ENCODE data around the gene FAM181B. TPM values are rescaled to one million over a fixed set of nuclear protein-coding genes. Genes with fewer than 3 reads are reported as not detected.

Gene FAM181B
- total RNA-seq, 1 donor from 2014 or later: 0.35 TPM

DNA sequence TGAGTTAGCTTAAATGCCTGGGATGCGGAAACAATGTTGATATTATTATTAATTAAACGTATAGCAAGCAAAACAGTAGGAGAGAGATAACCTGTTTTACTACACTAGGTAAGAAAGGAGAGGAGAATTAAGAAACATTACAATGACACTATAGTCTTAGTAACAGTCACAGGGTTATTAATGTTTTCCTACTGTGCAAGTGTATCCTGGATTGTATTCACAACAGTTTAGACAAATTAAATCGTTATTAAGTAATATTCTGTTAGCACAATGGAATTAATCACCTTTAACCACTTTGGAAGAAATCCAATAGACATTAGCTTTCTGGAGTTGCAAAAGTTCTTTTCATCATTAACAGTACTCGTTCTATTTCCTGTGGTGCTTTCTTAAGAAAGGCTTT lies 3.4 kb downstream of the FAM181B start:
- TF ChIP-seq, protein P1, sequence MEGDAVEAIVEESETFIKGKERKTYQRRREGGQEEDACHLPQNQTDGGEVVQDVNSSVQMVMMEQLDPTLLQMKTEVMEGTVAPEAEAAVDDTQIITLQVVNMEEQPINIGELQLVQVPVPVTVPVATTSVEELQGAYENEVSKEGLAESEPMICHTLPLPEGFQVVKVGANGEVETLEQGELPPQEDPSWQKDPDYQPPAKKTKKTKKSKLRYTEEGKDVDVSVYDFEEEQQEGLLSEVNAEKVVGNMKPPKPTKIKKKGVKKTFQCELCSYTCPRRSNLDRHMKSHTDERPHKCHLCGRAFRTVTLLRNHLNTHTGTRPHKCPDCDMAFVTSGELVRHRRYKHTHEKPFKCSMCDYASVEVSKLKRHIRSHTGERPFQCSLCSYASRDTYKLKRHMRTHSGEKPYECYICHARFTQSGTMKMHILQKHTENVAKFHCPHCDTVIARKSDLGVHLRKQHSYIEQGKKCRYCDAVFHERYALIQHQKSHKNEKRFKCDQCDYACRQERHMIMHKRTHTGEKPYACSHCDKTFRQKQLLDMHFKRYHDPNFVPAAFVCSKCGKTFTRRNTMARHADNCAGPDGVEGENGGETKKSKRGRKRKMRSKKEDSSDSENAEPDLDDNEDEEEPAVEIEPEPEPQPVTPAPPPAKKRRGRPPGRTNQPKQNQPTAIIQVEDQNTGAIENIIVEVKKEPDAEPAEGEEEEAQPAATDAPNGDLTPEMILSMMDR (IDR thresholded peaks at IDR 0.05): no peak

DNA sequence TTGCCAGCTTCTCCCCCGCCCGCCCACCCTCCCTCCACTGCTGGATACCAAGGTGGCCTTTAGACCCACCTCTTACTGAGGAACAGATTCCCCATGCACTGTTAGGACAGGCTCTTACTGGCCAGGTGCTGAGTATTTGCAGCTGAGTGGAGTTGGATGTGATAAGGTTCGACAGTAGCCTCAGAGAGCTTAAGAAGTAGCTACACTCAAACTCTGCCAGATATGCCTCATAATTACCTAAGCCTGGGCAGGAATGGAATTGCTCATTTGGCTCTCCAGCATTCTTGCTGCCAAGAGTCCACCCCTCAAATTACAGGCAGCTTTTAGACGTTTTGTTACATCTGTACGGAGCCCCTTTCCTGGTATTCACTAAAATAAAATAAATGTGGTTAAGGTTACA lies 9.6 kb downstream of the FAM181B start:
- Mint-ChIP-seq H3K4me1 (ENCODE audit: unreplicated experiment) (no peaks in the 10 kb centered on the region), H3K36me3 (ENCODE audit: unreplicated experiment) (no peaks in the 10 kb centered on the region), H3K27ac (ENCODE audit: unreplicated experiment) (no peak overlapping the region), H3K4me3 (ENCODE audit: unreplicated experiment) (no peak overlapping the region), H3K9me3 (ENCODE audit: unreplicated experiment) (no peaks in the 10 kb centered on the region), H3K27me3 (ENCODE audit: unreplicated experiment) (peaks cover 9% of the 10 kb centered on the region)
- DNase-seq (ENCODE audit: extremely low spot score, unreplicated experiment): no peak
- TF ChIP-seq, protein P1 (IDR thresholded peaks at IDR 0.05): no peak

More for the DNA sequence above, 3.4 kb downstream of the FAM181B start:
- Mint-ChIP-seq H3K27ac (ENCODE audit: unreplicated experiment) (no peak overlapping the region), H3K4me3 (ENCODE audit: unreplicated experiment) (no peak overlapping the region), H3K4me1 (ENCODE audit: unreplicated experiment) (peaks cover 4% of the 10 kb centered on the region), H3K9me3 (ENCODE audit: unreplicated experiment) (no peaks in the 10 kb centered on the region), H3K27me3 (ENCODE audit: unreplicated experiment) (peaks cover 51% of the 10 kb centered on the region), H3K36me3 (ENCODE audit: unreplicated experiment) (no peaks in the 10 kb centered on the region)
- no peak for DNase-seq (ENCODE audit: extremely low spot score, unreplicated experiment)

DNA sequence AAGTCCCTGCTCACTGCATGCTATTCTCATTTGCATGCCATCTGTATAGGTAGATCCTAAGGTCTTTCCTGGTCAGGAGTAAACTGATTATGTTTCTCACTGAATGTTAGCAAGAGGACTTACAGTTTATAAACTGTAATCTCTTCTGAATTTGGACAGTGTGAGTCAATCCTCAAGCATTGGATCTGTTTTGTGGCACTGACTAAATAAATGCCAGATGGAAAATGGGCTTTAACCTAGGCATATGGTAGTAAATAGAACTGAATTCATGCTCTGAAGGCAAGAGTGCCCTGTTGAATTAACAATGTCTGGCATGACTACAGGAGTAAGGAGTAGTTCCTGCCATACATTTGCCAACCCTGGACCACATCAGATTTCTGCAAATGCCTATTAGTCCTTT lies 11.4 kb downstream of the FAM181B start:
- Mint-ChIP-seq H3K36me3 (ENCODE audit: unreplicated experiment) (no peaks in the 10 kb centered on the region), H3K4me1 (ENCODE audit: unreplicated experiment) (peaks cover 2% of the 10 kb centered on the region), H3K27ac (ENCODE audit: unreplicated experiment) (no peak overlapping the region), H3K9me3 (ENCODE audit: unreplicated experiment) (no peaks in the 10 kb centered on the region), H3K27me3 (ENCODE audit: unreplicated experiment) (peaks cover 6% of the 10 kb centered on the region), H3K4me3 (ENCODE audit: unreplicated experiment) (no peak overlapping the region)
- no peak for DNase-seq (ENCODE audit: extremely low spot score, unreplicated experiment)
- TF ChIP-seq, protein P1 (IDR thresholded peaks at IDR 0.05): no peak

DNA sequence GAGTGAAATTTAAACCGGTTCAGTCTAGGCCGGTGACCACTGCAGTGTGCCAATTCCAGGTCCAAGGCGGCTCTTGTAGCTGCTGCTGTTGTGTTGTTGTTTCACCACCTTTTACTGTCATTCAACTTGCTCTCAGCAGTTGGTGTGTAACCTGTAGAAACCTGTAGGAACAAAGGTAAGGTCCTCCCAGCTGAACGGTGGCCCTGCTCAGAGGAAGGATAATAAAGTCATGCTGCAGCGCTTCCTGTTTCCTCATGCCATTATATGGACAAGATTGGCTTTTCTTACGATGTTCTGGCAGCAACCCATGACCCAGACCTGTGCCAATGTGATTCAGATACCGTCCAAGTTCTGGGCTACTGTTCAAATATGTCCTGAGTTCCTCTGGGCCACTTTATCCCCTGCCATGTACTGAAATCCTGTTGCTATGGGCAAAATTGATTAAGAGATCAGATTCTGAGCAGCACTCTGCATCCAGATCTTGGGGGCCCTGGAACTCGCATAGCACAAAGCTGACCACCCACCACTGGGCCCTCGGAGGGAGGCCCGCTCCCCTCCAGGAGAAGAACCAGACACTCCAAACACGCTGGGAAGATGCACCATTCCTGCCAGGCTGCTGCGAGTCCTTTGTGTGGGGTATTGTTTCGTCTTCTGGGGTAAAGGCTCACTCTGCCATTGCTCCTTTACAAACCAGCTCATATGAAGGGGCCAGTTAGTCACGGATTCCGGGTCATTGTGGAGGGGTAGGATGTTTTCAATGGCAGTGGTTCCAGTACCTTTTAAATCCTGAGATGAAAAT lies 13.2 kb downstream of the FAM181B start:
- Mint-ChIP-seq H3K27ac (ENCODE audit: unreplicated experiment) (no peak overlapping the region), H3K9me3 (ENCODE audit: unreplicated experiment) (no peaks in the 10 kb centered on the region), H3K27me3 (ENCODE audit: unreplicated experiment) (peaks cover 3% of the 10 kb centered on the region), H3K4me3 (ENCODE audit: unreplicated experiment) (no peak overlapping the region), H3K36me3 (ENCODE audit: unreplicated experiment) (no peaks in the 10 kb centered on the region), H3K4me1 (ENCODE audit: unreplicated experiment) (peaks cover 6% of the 10 kb centered on the region)
- TF ChIP-seq, protein P1 (IDR thresholded peaks at IDR 0.05): no peak
- no peak for DNase-seq (ENCODE audit: extremely low spot score, unreplicated experiment)

DNA sequence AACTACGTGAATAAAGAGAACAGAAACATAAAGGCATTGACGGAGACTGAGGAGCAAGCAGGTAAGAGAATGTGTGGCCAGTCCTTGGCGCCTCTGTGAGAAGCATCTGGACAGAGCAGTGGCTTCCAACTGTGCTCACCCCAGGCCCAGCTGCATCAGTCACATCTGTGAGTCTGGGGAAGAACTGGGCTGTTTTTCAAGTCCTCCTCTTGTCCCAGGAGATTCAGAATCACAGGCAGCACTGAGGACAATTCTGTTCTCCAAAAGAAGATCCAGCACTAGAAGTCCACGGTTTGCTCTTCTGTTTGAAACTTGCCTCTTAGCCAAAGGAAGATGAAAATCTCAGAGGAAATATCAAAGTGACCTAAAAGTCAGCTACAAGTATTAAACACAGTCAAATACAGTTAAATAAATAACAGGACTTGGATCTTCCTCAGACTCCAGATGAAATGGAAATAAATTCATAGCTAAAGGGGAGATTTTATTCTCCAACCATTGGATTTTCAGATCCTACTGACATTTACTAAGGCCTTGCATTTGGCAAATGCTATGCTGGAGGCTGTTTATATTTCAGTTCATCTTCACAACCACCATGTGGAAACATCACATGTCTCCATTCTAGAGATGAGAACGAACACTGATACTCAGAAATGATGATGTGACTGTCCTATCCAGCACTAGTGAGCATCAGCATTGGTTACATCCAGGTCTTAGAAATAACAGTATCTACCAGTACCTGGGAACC lies 14.1 kb downstream of the FAM181B start:
- Mint-ChIP-seq H3K4me1 (ENCODE audit: unreplicated experiment) (peaks cover 6% of the 10 kb centered on the region), H3K27me3 (ENCODE audit: unreplicated experiment) (peaks cover 3% of the 10 kb centered on the region), H3K4me3 (ENCODE audit: unreplicated experiment) (no peak overlapping the region), H3K36me3 (ENCODE audit: unreplicated experiment) (no peaks in the 10 kb centered on the region), H3K9me3 (ENCODE audit: unreplicated experiment) (no peaks in the 10 kb centered on the region), H3K27ac (ENCODE audit: unreplicated experiment) (no peak overlapping the region)
- no peak for DNase-seq (ENCODE audit: extremely low spot score, unreplicated experiment)
- TF ChIP-seq, protein P1 (IDR thresholded peaks at IDR 0.05): no peak

Measured in osteocyte (in vitro differentiated cells).